Stomach (tissue), 19 donors: ENCODE measurements around the gene CERKL. TPM values are rescaled to one million over a fixed set of nuclear protein-coding genes. Genes with fewer than 3 reads are reported as not detected.
"Not testable (repeated sequence)": the region's sequence is repeated elsewhere in the genome, so short reads cannot be mapped to it uniquely, and the experiment has no call there.

ENCODE experiments used
- DNase-seq, 2 donors: peaks; one replicate each; pipeline versions ENCODE4 v3.0.0 to v3.0.0-alpha.2; 2013 to 2019
- H3K27ac ChIP-seq, 5 donors: fragments of 200-600 bp in 4 of 5; sonication (generic) in 4 of 5; one replicate each; pipeline ENCODE4 v1.5.1; 2013 to 2019; ENCODE audit warnings: mild to moderate bottlenecking in 1 of 5, moderate library complexity in 1 of 5
- H3K27me3 ChIP-seq, 3 donors: fragments of 200-600 bp; sonication (generic); one replicate each; pipeline ENCODE4 v1.5.1; 2017 to 2019; ENCODE audit warnings: mixed run types in 1 of 3
- H3K36me3 ChIP-seq, 4 donors: fragments of 200-600 bp; sonication (generic); 1 replicate in 3 of 4; 2 replicates in 1 of 4; pipeline ENCODE4 v1.5.1; 2016 to 2019
- H3K4me1 ChIP-seq, 4 donors: fragments of 200-600 bp; sonication (generic); one replicate each; pipeline ENCODE4 v1.5.1; 2016 to 2019
- H3K4me3 ChIP-seq, 4 donors: fragments of 200-600 bp; sonication (generic) in 3 of 4; one replicate each; pipeline ENCODE4 v1.5.1; 2016 to 2019; ENCODE audit warnings: mild to moderate bottlenecking in 1 of 4
- H3K9me3 ChIP-seq, 4 donors: fragments of 200-600 bp; sonication (generic); one replicate each; pipeline ENCODE4 v1.5.1; 2016 to 2019
- EP300 ChIP-seq: sonication (generic); formaldehyde crosslinking; IDR thresholded peaks from one replicate; pipeline ENCODE4 v1.6.1; 2017; ENCODE audit warnings: antibody characterized with exemption
- POLR2A ChIP-seq, 4 donors: fragments of 450-650 bp; IDR thresholded peaks; one replicate each; pipeline ENCODE4 v1.6.1; 2016; ENCODE audit warnings: antibody characterized with exemption in 4 of 4, control low read depth in 2 of 4, mild to moderate bottlenecking in 1 of 4, moderate library complexity in 1 of 4
- POLR2AphosphoS5 ChIP-seq, 3 donors: sonication (generic); formaldehyde crosslinking; IDR thresholded peaks; one replicate each; pipeline ENCODE4 v1.6.1; 2016; ENCODE audit warnings: antibody characterized with exemption in 3 of 3
- WGBS, 5 donors: extraction: QIAGEN DNeasy Blood & Tissue Kit in 3 of 5; methylation state at CpG; one replicate each; pipeline versions ENCODE4 v1.1.5 to v1.1.7; 2013 to 2018; 5-methylcytosine and 5-hydroxymethylcytosine counted together
- intact Hi-C: fragments of 100-400 bp; cut with DNase I; formaldehyde crosslinking; loops from one replicate; pipeline ENCODE4 v1.15.1; 2023; ENCODE audit warnings: low total_unique reads
- long read RNA-seq, 10 donors: transcript quantifications; one replicate each; lab custom pipeline, GENCODE V29; 2026
- polyA plus RNA-seq, 3 donors: library from polyadenylated mRNA; stranded (reverse); fragments of 200-250 nt; gene quantifications; one replicate each; pipeline ENCODE4 v1.2.3, GENCODE V29; 2013
- total RNA-seq, 5 donors: library from RNA; depleted of rRNA; stranded (reverse); fragments of >200 nt; gene quantifications; one replicate each; pipeline versions ENCODE4 v1.1.0 to v1.2.3, GENCODE V29; 2014 to 2016
- TF ChIP-seq, protein P1 (sequence below), 7 experiments: fragments of 450-650 bp in 4 of 7; fragments of 200-600 bp in 3 of 7; sonication (generic) in 3 of 7; IDR thresholded peaks; one replicate each; pipeline ENCODE4 v1.5.1; 2016 to 2019; ENCODE audit warnings: antibody characterized with exemption in 7 of 7, control low read depth in 2 of 7, mild to moderate bottlenecking in 1 of 7
- donor health status: healthy with polysubstance abuse.
- donor health status: Bipolar disorder and iron deficiency.
- donor health status: healthy.

CERKL gene, protein sequence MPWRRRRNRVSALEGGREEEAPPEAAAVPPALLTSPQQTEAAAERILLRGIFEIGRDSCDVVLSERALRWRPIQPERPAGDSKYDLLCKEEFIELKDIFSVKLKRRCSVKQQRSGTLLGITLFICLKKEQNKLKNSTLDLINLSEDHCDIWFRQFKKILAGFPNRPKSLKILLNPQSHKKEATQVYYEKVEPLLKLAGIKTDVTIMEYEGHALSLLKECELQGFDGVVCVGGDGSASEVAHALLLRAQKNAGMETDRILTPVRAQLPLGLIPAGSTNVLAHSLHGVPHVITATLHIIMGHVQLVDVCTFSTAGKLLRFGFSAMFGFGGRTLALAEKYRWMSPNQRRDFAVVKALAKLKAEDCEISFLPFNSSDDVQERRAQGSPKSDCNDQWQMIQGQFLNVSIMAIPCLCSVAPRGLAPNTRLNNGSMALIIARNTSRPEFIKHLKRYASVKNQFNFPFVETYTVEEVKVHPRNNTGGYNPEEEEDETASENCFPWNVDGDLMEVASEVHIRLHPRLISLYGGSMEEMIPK
- 1 to 10 TPM in 1 of 5 donors, not detected in 4; 1.3 TPM for total RNA-seq
- polyA plus RNA-seq, result under 1 TPM; 0.05 to 0.31 (median 0.25) TPM
- long read RNA-seq, donor 1, partial matches to known transcripts, result 0 of 1 reads
- long read RNA-seq, donor 1, other reads (novel, unspliced or antisense), result 0 of 1 reads
- long read RNA-seq, donor 2, result 0 reads
- long read RNA-seq, donor 3, result 0 reads
- long read RNA-seq, donor 4, result 0 reads
- long read RNA-seq, donor 5, result 0 reads
- long read RNA-seq, donor 6, result 0 reads
- long read RNA-seq, donor 7, result 0 reads
- long read RNA-seq, donor 8, result 0 reads
- long read RNA-seq, donor 9, result 0 reads
- long read RNA-seq, donor 10, result 0 reads

DNA sequence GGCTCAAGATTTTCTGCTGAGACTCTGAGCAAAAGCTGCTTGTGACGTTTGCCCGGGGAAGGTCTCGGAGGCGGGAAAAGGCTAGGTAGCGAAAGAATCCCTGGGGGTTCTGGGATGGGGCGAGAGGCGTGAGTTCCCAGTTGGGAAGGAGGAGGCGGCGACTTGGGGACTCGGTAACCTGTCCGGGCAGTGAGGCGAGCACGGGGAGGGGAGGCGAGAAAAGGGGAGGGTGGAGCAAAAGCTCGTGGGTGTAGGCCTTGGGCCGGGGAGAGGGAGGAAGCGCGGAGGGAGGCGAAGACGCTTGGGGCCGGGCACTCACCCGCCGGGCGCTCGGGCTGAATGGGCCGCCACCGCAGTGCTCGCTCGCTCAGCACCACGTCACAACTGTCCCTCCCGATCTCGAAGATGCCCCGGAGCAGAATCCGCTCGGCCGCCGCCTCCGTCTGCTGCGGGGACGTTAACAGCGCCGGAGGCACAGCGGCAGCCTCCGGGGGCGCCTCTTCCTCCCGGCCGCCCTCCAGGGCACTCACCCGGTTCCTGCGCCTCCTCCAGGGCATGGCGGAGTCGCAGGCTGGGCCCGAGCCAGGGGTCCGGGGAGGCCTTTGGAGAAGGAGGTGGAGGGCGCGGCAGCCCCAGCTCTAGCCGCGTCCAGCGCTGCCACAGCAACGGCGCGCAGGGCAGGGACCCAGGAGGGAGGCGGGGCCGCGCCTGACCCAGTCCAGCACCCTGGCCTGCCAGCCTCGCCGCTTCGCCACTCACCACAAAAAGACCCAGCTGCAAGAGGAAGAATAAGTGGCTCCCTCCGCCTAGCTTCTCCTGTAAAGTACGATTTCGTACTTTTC is at the start of gene CERKL:
Gene CERKL, minus strand, starts transcription at position 656 of the 842 bp plus-strand sequence. Its CDS starts 99 bp downstream, at position 557.
- WGBS, 5 donors, result 2 to 3% (median 3%) methylated on average over 42 to 70 of the region's 70 CpGs
- peak within 1 kb of the TSS; percentile 59 to 85 (median 67) for H3K4me3 ChIP-seq
- peak within 1 kb of the TSS in 1 of 5 donors; percentile 21 for H3K27ac ChIP-seq
- TF ChIP-seq POLR2AphosphoS5 (IDR thresholded peaks at IDR 0.05) (no peak), EP300 (no peak), POLR2A (IDR thresholded peaks at IDR 0.05) (no peak)
- TF ChIP-seq, protein P1, sequence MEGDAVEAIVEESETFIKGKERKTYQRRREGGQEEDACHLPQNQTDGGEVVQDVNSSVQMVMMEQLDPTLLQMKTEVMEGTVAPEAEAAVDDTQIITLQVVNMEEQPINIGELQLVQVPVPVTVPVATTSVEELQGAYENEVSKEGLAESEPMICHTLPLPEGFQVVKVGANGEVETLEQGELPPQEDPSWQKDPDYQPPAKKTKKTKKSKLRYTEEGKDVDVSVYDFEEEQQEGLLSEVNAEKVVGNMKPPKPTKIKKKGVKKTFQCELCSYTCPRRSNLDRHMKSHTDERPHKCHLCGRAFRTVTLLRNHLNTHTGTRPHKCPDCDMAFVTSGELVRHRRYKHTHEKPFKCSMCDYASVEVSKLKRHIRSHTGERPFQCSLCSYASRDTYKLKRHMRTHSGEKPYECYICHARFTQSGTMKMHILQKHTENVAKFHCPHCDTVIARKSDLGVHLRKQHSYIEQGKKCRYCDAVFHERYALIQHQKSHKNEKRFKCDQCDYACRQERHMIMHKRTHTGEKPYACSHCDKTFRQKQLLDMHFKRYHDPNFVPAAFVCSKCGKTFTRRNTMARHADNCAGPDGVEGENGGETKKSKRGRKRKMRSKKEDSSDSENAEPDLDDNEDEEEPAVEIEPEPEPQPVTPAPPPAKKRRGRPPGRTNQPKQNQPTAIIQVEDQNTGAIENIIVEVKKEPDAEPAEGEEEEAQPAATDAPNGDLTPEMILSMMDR (IDR thresholded peaks at IDR 0.05), result no peak
- no peaks in the 10 kb centered on the region for H3K36me3 ChIP-seq
- intact Hi-C loops, result no loop called here
- peaks cover 0 to 16% (median 15%) of the 10 kb centered on the region in 4 donors for H3K4me1 ChIP-seq
- H3K27me3 ChIP-seq, result peaks cover 0 to 21% (median 4%) of the 10 kb centered on the region in 3 donors
- H3K9me3 ChIP-seq, result no peaks in the 10 kb centered on the region
- peak; percentile 67 to 68 for DNase-seq

DNA sequence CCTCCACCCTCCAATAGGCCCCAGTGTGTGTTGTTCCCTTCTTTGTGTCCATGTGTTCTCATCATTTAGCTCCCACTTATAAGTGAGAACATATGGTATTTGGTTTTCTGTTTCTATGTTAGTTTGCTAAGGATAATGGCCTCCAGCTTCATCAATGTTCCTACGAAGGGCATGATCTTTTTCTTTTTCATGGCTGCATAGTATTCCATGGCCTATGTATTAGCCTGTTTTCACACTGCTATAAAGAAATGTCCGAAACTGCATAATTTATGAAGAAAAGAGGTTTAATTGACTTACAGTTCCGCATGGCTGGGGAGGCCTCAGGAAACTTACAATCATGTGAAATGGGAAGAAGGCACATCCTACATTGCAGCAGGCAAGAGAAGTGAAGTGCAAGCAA is 45.6 kb upstream of the CERKL start:
- H3K27me3 ChIP-seq, intact Hi-C loops, DNase-seq, H3K4me3 ChIP-seq, H3K27ac ChIP-seq, H3K36me3 ChIP-seq, H3K4me1 ChIP-seq: not testable (repeated sequence)
- H3K9me3 ChIP-seq, result peaks cover 0 to 16% (median 4%) of the 10 kb centered on the region in 4 donors
- WGBS, 5 donors, result 88 to 95% (median 89%) methylated on average over 3 of the region's 3 CpGs

DNA sequence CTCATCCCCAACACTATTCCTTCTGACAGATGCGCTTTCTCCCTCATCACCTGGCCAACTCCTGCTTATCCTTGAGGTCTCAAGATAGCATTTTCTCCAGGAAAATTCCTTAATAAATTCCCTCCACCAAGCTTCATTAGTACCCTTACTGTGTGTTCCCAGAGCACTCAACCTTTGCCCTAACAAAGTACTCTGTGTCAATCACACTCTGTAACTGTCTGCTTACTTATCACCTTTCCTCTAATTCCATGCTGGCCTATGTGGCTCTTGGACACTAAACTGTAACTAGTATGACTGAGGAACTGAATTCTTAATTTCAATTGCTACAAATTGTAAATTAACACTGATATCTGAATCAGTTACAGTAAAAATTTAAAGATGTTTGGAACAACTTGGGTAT is 41.3 kb upstream of the CERKL start:
- Histone ChIP-seq H3K36me3 (no peaks in the 10 kb centered on the region), H3K27ac (no peak overlapping the region), H3K4me3 (no peak overlapping the region), H3K27me3 (peaks cover 0 to 4% (median 0%) of the 10 kb centered on the region in 3 donors), H3K9me3 (peaks cover 0 to 10% (median 2%) of the 10 kb centered on the region in 4 donors), H3K4me1 (no peaks in the 10 kb centered on the region)
- 86 to 100% (median 95%) methylated on average over 1 of the region's 1 CpG for WGBS, 5 donors
- no peak for DNase-seq
- intact Hi-C loops, result no loop called here
- no peak for TF ChIP-seq POLR2A (IDR thresholded peaks at IDR 0.05)
- TF ChIP-seq EP300, result no peak
- TF ChIP-seq, protein P1 (IDR thresholded peaks at IDR 0.05), result no peak

DNA sequence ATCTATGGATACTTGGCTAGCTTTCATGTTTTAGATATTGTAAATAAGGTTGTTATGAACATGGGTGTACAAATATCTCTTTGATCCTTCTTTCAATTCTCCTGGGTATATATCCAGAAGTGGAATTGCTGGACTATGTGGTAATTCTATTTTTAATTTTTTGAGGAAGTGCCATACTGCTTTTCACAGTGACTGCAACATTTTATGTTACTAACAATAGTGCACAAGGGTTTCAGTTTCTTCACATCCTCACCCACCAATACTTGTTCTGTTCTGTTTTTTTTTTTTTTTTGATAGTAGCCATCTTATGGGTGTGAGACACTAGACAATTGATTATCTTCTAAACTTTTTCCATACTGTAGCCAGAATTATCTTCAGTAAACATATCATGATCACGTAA is 40.7 kb upstream of the CERKL start:
- Histone ChIP-seq H3K4me3 (no peak overlapping the region), H3K27ac (no peak overlapping the region), H3K36me3 (no peaks in the 10 kb centered on the region), H3K4me1 (no peaks in the 10 kb centered on the region), H3K9me3 (peaks cover 0 to 3% (median under 1%) of the 10 kb centered on the region in 4 donors), H3K27me3 (peaks cover 0 to 4% (median 0%) of the 10 kb centered on the region in 3 donors)
- TF ChIP-seq EP300 (no peak), POLR2AphosphoS5 (IDR thresholded peaks at IDR 0.05) (no peak), POLR2A (IDR thresholded peaks at IDR 0.05) (no peak)
- TF ChIP-seq, protein P1 (IDR thresholded peaks at IDR 0.05), result no peak
- 42 to 80% (median 67%) methylated on average over 1 of the region's 1 CpG for WGBS, 5 donors
- DNase-seq, result no peak
- intact Hi-C loops, result no loop called here
